Measurements from ENCODE around the gene GPR32. TPM values are rescaled to one million over a fixed set of nuclear protein-coding genes. Genes with fewer than 3 reads are reported as not detected.
"Not testable (repeated sequence)": the region's sequence is repeated elsewhere in the genome, so short reads cannot be mapped to it uniquely, and the experiment has no call there.

GPR32 gene
- total RNA-seq, 2 experiments from 2014 or later: not detected

- no peak for DNase-seq
- Mint-ChIP-seq H3K27me3 (peaks cover 8% of the 10 kb centered on the region), H3K4me3 (no peak overlapping the region), H3K36me3 (no peaks in the 10 kb centered on the region), H3K4me1 (no peaks in the 10 kb centered on the region), H3K9me3 (no peaks in the 10 kb centered on the region), H3K27ac (no peak overlapping the region)
- POLR2A ChIA-PET: no interaction called here
- no peak for ATAC-seq (ENCODE audit: low read depth)
These were observed 34.4 kb upstream of the GPR32 start for GRCh38 chr19:50735869-50736268.

GRCh38 chr19:50736338-50736737, 33.9 kb upstream of the GPR32 start:
- H3K36me3 Mint-ChIP-seq: no peaks in the 10 kb centered on the region

GRCh38 chr19:50739132-50739913, 30.9 kb upstream of the GPR32 start:
- DNase-seq: no peak
- Mint-ChIP-seq H3K36me3 (no peaks in the 10 kb centered on the region), H3K4me3 (no peak overlapping the region), H3K9me3 (no peaks in the 10 kb centered on the region), H3K27ac (no peak overlapping the region), H3K27me3 (peaks cover 18% of the 10 kb centered on the region), H3K4me1 (no peaks in the 10 kb centered on the region)
- POLR2A ChIA-PET: no interaction called here
- no peak for ATAC-seq (ENCODE audit: low read depth)

More at GRCh38 chr19:50736338-50736737, 33.9 kb upstream of the GPR32 start:
- POLR2A ChIA-PET: no interaction called here
- ATAC-seq (ENCODE audit: low read depth) (no peak), DNase-seq (no peak)
- no peak overlapping the region for H3K27ac Mint-ChIP-seq
- H3K4me1 Mint-ChIP-seq: no peaks in the 10 kb centered on the region
- no peak overlapping the region for H3K4me3 Mint-ChIP-seq
- H3K27me3 Mint-ChIP-seq: peaks cover 13% of the 10 kb centered on the region
- H3K9me3 Mint-ChIP-seq: no peaks in the 10 kb centered on the region

GRCh38 chr19:50739914-50740426, 30.3 kb upstream of the GPR32 start:
- no peaks in the 10 kb centered on the region for H3K9me3 Mint-ChIP-seq
- no peak overlapping the region for H3K27ac Mint-ChIP-seq
- H3K27me3 Mint-ChIP-seq: peaks cover 16% of the 10 kb centered on the region
- no peaks in the 10 kb centered on the region for H3K36me3 Mint-ChIP-seq
- no peaks in the 10 kb centered on the region for H3K4me1 Mint-ChIP-seq
- no peak for ATAC-seq (ENCODE audit: low read depth)
- POLR2A ChIA-PET: no interaction called here
- H3K4me3 Mint-ChIP-seq: no peak overlapping the region
- DNase-seq: no peak

GRCh38 chr19:50741179-50741933, 28.9 kb upstream of the GPR32 start:
- peaks cover 14% of the 10 kb centered on the region for H3K27me3 Mint-ChIP-seq
- POLR2A ChIA-PET: no interaction called here
- DNase-seq (no peak), ATAC-seq (ENCODE audit: low read depth) (no peak)
- no peaks in the 10 kb centered on the region for H3K36me3 Mint-ChIP-seq
- no peaks in the 10 kb centered on the region for H3K4me1 Mint-ChIP-seq
- H3K4me3 Mint-ChIP-seq: no peak overlapping the region
- H3K27ac Mint-ChIP-seq: no peak overlapping the region
- H3K9me3 Mint-ChIP-seq: no peaks in the 10 kb centered on the region

GRCh38 chr19:50743537-50743936, 26.7 kb upstream of the GPR32 start:
- Mint-ChIP-seq H3K27ac (no peak overlapping the region), H3K36me3 (no peaks in the 10 kb centered on the region), H3K27me3 (peaks cover 14% of the 10 kb centered on the region), H3K9me3 (no peaks in the 10 kb centered on the region), H3K4me1 (no peaks in the 10 kb centered on the region), H3K4me3 (no peak overlapping the region)
- DNase-seq: no peak
- POLR2A ChIA-PET: no interaction called here
- no peak for ATAC-seq (ENCODE audit: low read depth)

- Mint-ChIP-seq H3K9me3 (no peaks in the 10 kb centered on the region), H3K36me3 (no peaks in the 10 kb centered on the region), H3K4me1 (no peaks in the 10 kb centered on the region), H3K27ac (no peak overlapping the region), H3K4me3 (no peak overlapping the region), H3K27me3 (peaks cover 14% of the 10 kb centered on the region)
- POLR2A ChIA-PET: no interaction called here
- DNase-seq (no peak), ATAC-seq (ENCODE audit: low read depth) (no peak)
These were observed 25.0 kb upstream of the GPR32 start for GRCh38 chr19:50745221-50745620.

- H3K9me3 Mint-ChIP-seq; H3K36me3 Mint-ChIP-seq; H3K4me3 Mint-ChIP-seq; H3K27me3 Mint-ChIP-seq; POLR2A ChIA-PET; H3K4me1 Mint-ChIP-seq; ATAC-seq (ENCODE audit: low read depth); H3K27ac Mint-ChIP-seq; DNase-seq: not testable (repeated sequence)
These were observed 23.1 kb upstream of the GPR32 start for GRCh38 chr19:50747141-50747540.

- ATAC-seq (ENCODE audit: low read depth): no peak
- POLR2A ChIA-PET: no interaction called here
- Mint-ChIP-seq H3K27me3 (peaks cover 2% of the 10 kb centered on the region), H3K4me1 (no peaks in the 10 kb centered on the region), H3K27ac (no peak overlapping the region), H3K4me3 (no peak overlapping the region), H3K36me3 (no peaks in the 10 kb centered on the region), H3K9me3 (no peaks in the 10 kb centered on the region)
- DNase-seq: no peak
These were observed 20.8 kb upstream of the GPR32 start for GRCh38 chr19:50749490-50749889.

- Mint-ChIP-seq H3K27me3 (peaks cover 5% of the 10 kb centered on the region), H3K36me3 (no peaks in the 10 kb centered on the region), H3K4me1 (no peaks in the 10 kb centered on the region), H3K27ac (no peak overlapping the region), H3K9me3 (no peaks in the 10 kb centered on the region), H3K4me3 (no peak overlapping the region)
- DNase-seq (no peak), ATAC-seq (ENCODE audit: low read depth) (no peak)
- POLR2A ChIA-PET: no interaction called here
These were observed 20.3 kb upstream of the GPR32 start for GRCh38 chr19:50750010-50750409.

GRCh38 chr19:50753879-50754278, 16.4 kb upstream of the GPR32 start:
- DNase-seq: no peak
- POLR2A ChIA-PET: no interaction called here

GRCh38 chr19:50756244-50756643, 14.0 kb upstream of the GPR32 start:
- POLR2A ChIA-PET; H3K4me1 Mint-ChIP-seq; H3K36me3 Mint-ChIP-seq; H3K4me3 Mint-ChIP-seq; H3K9me3 Mint-ChIP-seq; DNase-seq; ATAC-seq (ENCODE audit: low read depth); H3K27ac Mint-ChIP-seq: not testable (repeated sequence)
- peaks cover 16% of the 10 kb centered on the region for H3K27me3 Mint-ChIP-seq

More at GRCh38 chr19:50753879-50754278, 16.4 kb upstream of the GPR32 start:
- H3K36me3 Mint-ChIP-seq: no peaks in the 10 kb centered on the region
- no peak overlapping the region for H3K4me3 Mint-ChIP-seq
- H3K4me1 Mint-ChIP-seq: no peaks in the 10 kb centered on the region
- no peak overlapping the region for H3K27ac Mint-ChIP-seq
- ATAC-seq (ENCODE audit: low read depth): no peak
- H3K27me3 Mint-ChIP-seq: peaks cover 18% of the 10 kb centered on the region
- H3K9me3 Mint-ChIP-seq: no peaks in the 10 kb centered on the region

- H3K4me1 Mint-ChIP-seq; ATAC-seq (ENCODE audit: low read depth); H3K36me3 Mint-ChIP-seq; H3K4me3 Mint-ChIP-seq; H3K27ac Mint-ChIP-seq; DNase-seq; H3K9me3 Mint-ChIP-seq; POLR2A ChIA-PET: not testable (repeated sequence)
- H3K27me3 Mint-ChIP-seq: peaks cover 16% of the 10 kb centered on the region
These were observed 12.6 kb upstream of the GPR32 start for GRCh38 chr19:50757624-50758023.

GRCh38 chr19:50759076-50759475, 11.2 kb upstream of the GPR32 start:
- not testable (repeated sequence) for H3K27ac Mint-ChIP-seq; H3K4me1 Mint-ChIP-seq; H3K9me3 Mint-ChIP-seq; H3K4me3 Mint-ChIP-seq; ATAC-seq (ENCODE audit: low read depth); H3K36me3 Mint-ChIP-seq; DNase-seq
- POLR2A ChIA-PET: interaction anchor here (1.5 kb wide), 1 partner anchor 34 kb away, joined by 3 read pairs; no protein-coding TSS in a partner anchor
- peaks cover 16% of the 10 kb centered on the region for H3K27me3 Mint-ChIP-seq

Measured in activated naive CD8-positive, alpha-beta T cell treated with anti-CD3 and anti-CD28 coated beads, Interleukin-2, amount 10 ng/mL, durations not matched to agents 7 days and 5 days (primary cell).